Fibroblast of lung (primary cell): ENCODE results near the gene C9orf85.

ENCODE experiments used
- EZH2 ChIP-seq: IDR thresholded peaks from 2 replicates; pipeline ENCODE4 v1.5.1; 2012; ENCODE audit warnings: low read length, control low read depth, mild to moderate bottlenecking; ENCODE audit errors: missing control alignments
- TF ChIP-seq, protein P1 (sequence below), 2 donors: IDR thresholded peaks in 1 of 2; conservative IDR thresholded peaks in 1 of 2; 1 replicate in 1 of 2; 2 replicates in 1 of 2; pipeline ENCODE4 v1.5.1; 2011 to 2012; ENCODE audit warnings: low read length in 2 of 2, control low read depth in 1 of 2, inconsistent platforms in 1 of 2, low read depth in 1 of 2, mild to moderate bottlenecking in 1 of 2

DNA sequence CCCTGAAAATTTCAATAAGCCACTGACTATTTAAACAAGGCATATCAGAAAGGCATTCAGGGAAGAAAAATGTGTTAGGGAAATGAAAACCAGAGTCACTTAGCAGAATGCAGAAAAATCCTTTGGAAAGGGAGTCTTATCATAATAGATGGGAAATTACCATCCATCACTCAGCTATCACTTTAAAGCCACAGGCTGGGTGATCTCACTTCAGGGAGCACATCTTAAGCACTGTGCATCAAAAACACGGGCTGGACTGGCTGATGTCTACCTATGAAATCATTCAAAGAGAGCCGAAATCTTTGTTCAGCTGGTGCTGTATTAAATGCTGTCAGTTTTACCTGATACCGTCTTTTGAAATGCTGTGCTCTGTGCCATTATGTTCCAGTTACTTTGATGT lies 75.5 kb downstream of the C9orf85 start:
- TF ChIP-seq, protein P1, sequence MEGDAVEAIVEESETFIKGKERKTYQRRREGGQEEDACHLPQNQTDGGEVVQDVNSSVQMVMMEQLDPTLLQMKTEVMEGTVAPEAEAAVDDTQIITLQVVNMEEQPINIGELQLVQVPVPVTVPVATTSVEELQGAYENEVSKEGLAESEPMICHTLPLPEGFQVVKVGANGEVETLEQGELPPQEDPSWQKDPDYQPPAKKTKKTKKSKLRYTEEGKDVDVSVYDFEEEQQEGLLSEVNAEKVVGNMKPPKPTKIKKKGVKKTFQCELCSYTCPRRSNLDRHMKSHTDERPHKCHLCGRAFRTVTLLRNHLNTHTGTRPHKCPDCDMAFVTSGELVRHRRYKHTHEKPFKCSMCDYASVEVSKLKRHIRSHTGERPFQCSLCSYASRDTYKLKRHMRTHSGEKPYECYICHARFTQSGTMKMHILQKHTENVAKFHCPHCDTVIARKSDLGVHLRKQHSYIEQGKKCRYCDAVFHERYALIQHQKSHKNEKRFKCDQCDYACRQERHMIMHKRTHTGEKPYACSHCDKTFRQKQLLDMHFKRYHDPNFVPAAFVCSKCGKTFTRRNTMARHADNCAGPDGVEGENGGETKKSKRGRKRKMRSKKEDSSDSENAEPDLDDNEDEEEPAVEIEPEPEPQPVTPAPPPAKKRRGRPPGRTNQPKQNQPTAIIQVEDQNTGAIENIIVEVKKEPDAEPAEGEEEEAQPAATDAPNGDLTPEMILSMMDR (conservative IDR thresholded peaks at IDR 0.05 in 1 of 2, IDR thresholded peaks at IDR 0.05 in 1 of 2; ENCODE audit: low read depth in 1 of 2, low read length in 2 of 2) = no peak
- no peak for TF ChIP-seq EZH2
